C4-2B (cell line): ENCODE measurements around the gene NOTUM.

Experiments
- H3K27ac ChIP-seq: fragments of 450-650 bp; 2 replicates; pipeline ENCODE4 v1.5.1; 2017
- CTCF ChIP-seq: fragments of 450-650 bp; conservative IDR thresholded peaks from 2 replicates; pipeline ENCODE4 v1.5.1; 2017; ENCODE audit warnings: mild to moderate bottlenecking
- ZFX ChIP-seq: fragments of 450-650 bp; IDR thresholded peaks from 2 replicates; pipeline ENCODE4 v1.6.1; 2017

The NOTUM gene

GRCh38 chr17:81967533-81968395, 6.8 kb upstream of the NOTUM start:
- no peak overlapping the region for H3K27ac ChIP-seq
- TF ChIP-seq ZFX: no peak
- no peak for TF ChIP-seq CTCF

GRCh38 chr17:81967244-81967532, 6.2 kb upstream of the NOTUM start:
- no peak overlapping the region for H3K27ac ChIP-seq
- no peak for TF ChIP-seq ZFX
- no peak for TF ChIP-seq CTCF

- no peak overlapping the region for H3K27ac ChIP-seq
- TF ChIP-seq CTCF (no peak), ZFX (no peak)
Observed at GRCh38 chr17:81966343-81967243, 5.6 kb upstream of the NOTUM start.

GRCh38 chr17:81964081-81964849, 3.3 kb upstream of the NOTUM start:
- no peak overlapping the region for H3K27ac ChIP-seq
- TF ChIP-seq ZFX: no peak
- TF ChIP-seq CTCF: no peak

GRCh38 chr17:81962499-81963441, 1.8 kb upstream of the NOTUM start:
- no peak for TF ChIP-seq ZFX
- TF ChIP-seq CTCF: no peak
- no peak overlapping the region for H3K27ac ChIP-seq

- no peak; the same call in 1 of the 2 replicates for TF ChIP-seq CTCF
- no peak for TF ChIP-seq ZFX
- no peak overlapping the region for H3K27ac ChIP-seq
Observed at GRCh38 chr17:81961521-81962498, 823 bp upstream of the NOTUM start.
